Epithelial cell of proximal tubule (primary cell): ENCODE measurements around the gene CREB1. TPM values are rescaled to one million over a fixed set of nuclear protein-coding genes. Genes with fewer than 3 reads are reported as not detected.

Experiments used
- DNase-seq: peaks from one replicate; pipeline ENCODE4 v3.0.0-alpha.2; 2011; ENCODE audit warnings: low read depth
- H3K4me3 ChIP-seq: 2 replicates; pipeline ENCODE4 v1.5.1; 2011; ENCODE audit warnings: low read depth, mild to moderate bottlenecking, low read length
- CTCF ChIP-seq: conservative IDR thresholded peaks from 2 replicates; pipeline ENCODE4 v1.5.1; 2012; ENCODE audit warnings: low read depth, mild to moderate bottlenecking, low read length
- total RNA-seq: library from RNA; depleted of rRNA; stranded (reverse); fragments of >200 nt; gene quantifications from 2 replicates; pipeline ENCODE4 v1.2.3, GENCODE V29; 2015

Gene CREB1
- total RNA-seq, 1 donor from 2014 or later, result 28.1 TPM

GRCh38 chr2:207534417-207534816, 4.7 kb downstream of the CREB1 start:
- DNase-seq, result no peak
- TF ChIP-seq CTCF, result no peak
- no peak overlapping the region for H3K4me3 ChIP-seq

DNA sequence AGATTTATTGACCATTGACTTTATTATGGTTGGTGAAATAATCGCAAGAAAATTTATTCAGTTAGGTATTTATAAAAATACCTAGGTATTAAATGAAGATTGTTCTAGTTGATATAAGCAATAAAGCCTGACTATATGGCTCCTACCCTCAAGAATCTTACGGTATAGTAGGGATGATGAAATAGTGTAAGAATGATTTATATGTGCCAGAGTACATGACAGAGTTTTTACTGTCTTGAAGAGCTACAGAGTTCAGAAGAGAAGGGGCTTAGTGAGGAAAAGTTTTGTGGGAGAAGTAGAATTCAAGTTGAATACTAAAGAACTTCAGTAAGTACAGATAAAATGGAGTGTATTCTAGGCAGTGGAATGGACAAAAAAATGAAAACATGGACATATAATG, 9.7 kb downstream of the CREB1 start:
- TF ChIP-seq CTCF, result no peak
- H3K4me3 ChIP-seq, result no peak overlapping the region
- DNase-seq, result no peak

- no peak for TF ChIP-seq CTCF
- no peak for DNase-seq
Measured at GRCh38 chr2:207540431-207540830, 10.7 kb downstream of the CREB1 start.

GRCh38 chr2:207541933-207542332, 12.2 kb downstream of the CREB1 start:
- TF ChIP-seq CTCF, result no peak
- no peak for DNase-seq
- no peak overlapping the region for H3K4me3 ChIP-seq

More at GRCh38 chr2:207540431-207540830, 10.7 kb downstream of the CREB1 start:
- no peak overlapping the region for H3K4me3 ChIP-seq

DNA sequence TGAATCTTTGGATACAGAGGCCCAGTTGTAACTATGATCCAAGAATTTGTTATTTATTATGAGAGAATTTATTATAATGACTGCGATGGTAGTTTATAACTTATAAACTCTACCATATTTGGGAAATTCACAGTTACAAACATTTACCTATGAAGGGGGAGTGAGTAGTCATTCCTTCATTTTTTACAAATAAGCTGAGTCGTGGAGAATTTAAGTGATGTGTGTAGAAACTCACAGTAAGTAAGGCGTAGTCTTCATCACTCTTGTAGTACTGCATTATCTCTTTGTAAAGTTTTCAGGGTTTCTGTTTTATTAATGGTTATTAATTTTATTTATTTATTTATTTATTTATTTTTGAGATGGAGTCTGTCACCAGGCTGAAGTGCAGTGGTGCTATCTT, 13.5 kb downstream of the CREB1 start:
- no peak for DNase-seq
- H3K4me3 ChIP-seq, result no peak overlapping the region
- no peak for TF ChIP-seq CTCF

GRCh38 chr2:207546822-207547221, 17.1 kb downstream of the CREB1 start:
- no peak for TF ChIP-seq CTCF
- DNase-seq, result no peak
- no peak overlapping the region for H3K4me3 ChIP-seq

DNA sequence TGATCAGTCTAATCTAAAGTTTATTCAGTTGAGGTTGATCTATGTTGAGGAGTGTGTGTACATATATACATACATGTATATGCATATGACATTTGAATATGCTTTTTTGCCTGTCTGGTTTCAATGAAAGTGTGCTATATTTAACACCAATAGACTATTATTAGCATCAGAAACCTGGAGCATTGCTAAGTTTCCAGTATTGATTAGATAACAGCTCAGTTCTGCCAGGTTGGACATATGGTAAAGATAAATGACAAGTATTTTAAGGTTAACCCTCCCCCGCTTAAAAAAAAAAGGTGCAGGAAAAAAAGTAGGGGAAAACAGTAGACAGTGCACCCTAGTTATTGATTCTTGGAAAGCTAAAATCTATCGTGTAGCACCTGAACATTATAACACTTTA, 19.4 kb downstream of the CREB1 start:
- no peak overlapping the region for H3K4me3 ChIP-seq
- DNase-seq, result no peak
- TF ChIP-seq CTCF, result no peak
